ENCODE results near the gene CNN3. TPM values are rescaled to one million over a fixed set of nuclear protein-coding genes. Genes with fewer than 3 reads are reported as not detected.

CNN3 gene
- total and polyA plus RNA-seq, 2 of the 4 experiments (the other 2 are of a cell fraction), result 249 to 552 TPM

DNA sequence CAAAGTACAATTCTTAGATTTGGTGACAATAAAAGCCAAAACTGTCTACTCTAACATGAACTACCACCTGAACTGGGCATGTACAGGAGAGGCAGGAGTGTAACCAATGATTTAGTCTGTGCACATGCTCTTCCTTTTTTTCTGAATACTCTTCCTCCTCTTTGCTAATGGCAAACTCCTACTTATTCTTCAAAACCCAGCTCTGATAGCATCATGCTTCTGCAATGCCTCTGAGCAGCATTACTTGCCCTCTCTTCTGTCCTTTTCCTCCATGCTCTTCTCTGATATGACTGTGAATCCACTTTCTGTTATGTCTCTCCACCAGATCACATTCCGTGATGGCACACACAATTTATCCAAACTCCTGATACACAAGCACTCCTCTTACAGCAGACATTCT, 31.4 kb downstream of the CNN3 start:
- intact Hi-C loops (cut with micrococcal nuclease) (loop anchor here (5.0 kb wide), 1 partner anchor 43 kb away; no protein-coding TSS in a partner anchor), in situ Hi-C loops (cut with MboI; ENCODE audit: low sequenced_read_pairs) (no loop called here), dilution Hi-C loops (cut with HindIII; ENCODE audit: low sequenced_read_pairs, unreplicated experiment) (no loop called here)
- no peak for ATAC-seq (ENCODE audit: low read depth)
- no peak overlapping the region for H3K18ac ChIP-seq (ENCODE audit: low read depth, low read length)
- H3K27me3 ChIP-seq (ENCODE audit: control insufficient read depth, insufficient read depth, low read length), result no peaks in the 10 kb centered on the region
- peaks cover 10% of the 10 kb centered on the region for H3K4me1 ChIP-seq (ENCODE audit: control insufficient read depth, insufficient read depth, low read length)
- ChIA-PET CTCF (interaction anchor here (1.0 kb wide), 1 partner anchor 146 kb away, joined by 3 read pairs; no protein-coding TSS in a partner anchor), POLR2A (ENCODE audit: unreplicated experiment) (no interaction called here)
- 100% methylated on average over 1 of the region's 1 CpG; no CpG with 5 or more reads in 1 of the 2 experiments for WGBS, 2 experiments (ENCODE audit: extremely low coverage in 2 of 2, insufficient read length in 1 of 2)
- H3K4ac ChIP-seq (ENCODE audit: low read depth, low read length), result no peak overlapping the region
- H2BK15ac ChIP-seq (ENCODE audit: low read depth, low read length), result no peak overlapping the region
- H4K20me1 ChIP-seq (ENCODE audit: insufficient read depth, low read length), result peaks cover 14% of the 10 kb centered on the region
- no peak for DNase-seq
- no peak overlapping the region for H3K4me3 ChIP-seq (ENCODE audit: insufficient read depth, low read depth, low read length)
- no peak overlapping the region; the same call in 1 of the 2 replicates for H3K23ac ChIP-seq (ENCODE audit: low read depth, low read length)
- H2BK5ac ChIP-seq (ENCODE audit: low read depth, low read length, poor library complexity, severe bottlenecking), result no peak overlapping the region
- H2AFZ ChIP-seq (replicated peaks; ENCODE audit: low read length, poor library complexity), result no peak overlapping the region
- H3K79me1 ChIP-seq (ENCODE audit: low read depth in 1 of 2, low read length in 2 of 2), result peaks cover 28 to 52% of the 10 kb centered on the region in 2 experiments
- H3K9ac ChIP-seq (ENCODE audit: low read depth, low read length), result no peak overlapping the region
- H3K27ac ChIP-seq (ENCODE audit: insufficient read depth, low read length), result no peak overlapping the region
- TF ChIP-seq SMC3 (IDR thresholded peaks at IDR 0.05; ENCODE audit: low read depth, low read length) (no peak), MXI1 (IDR thresholded peaks at IDR 0.05; ENCODE audit: borderline replicate concordance, low read depth, low read length) (no peak), CEBPB (IDR thresholded peaks at IDR 0.05; ENCODE audit: low read depth, low read length) (no peak), MAFK (IDR thresholded peaks at IDR 0.05; ENCODE audit: low read depth, low read length) (no peak), NFE2L2 (IDR thresholded peaks at IDR 0.05; ENCODE audit: low read depth, low read length) (no peak), ELK1 (IDR thresholded peaks at IDR 0.05; ENCODE audit: borderline replicate concordance, low read depth, low read length) (no peak), POLR2A (IDR thresholded peaks at IDR 0.05; ENCODE audit: low read depth, low read length) (no peak), RAD21 (IDR thresholded peaks at IDR 0.05; ENCODE audit: low read length) (no peak), CHD1 (IDR thresholded peaks at IDR 0.05; ENCODE audit: low read depth, low read length) (no peak), USF2 (IDR thresholded peaks at IDR 0.05; ENCODE audit: low read depth, low read length) (no peak)
- no TSS peak for BruUV-seq (replicated peaks)
- H3K9me1 ChIP-seq (ENCODE audit: insufficient read depth, low read length), result peaks cover 10% of the 10 kb centered on the region; the same call in 1 of the 2 replicates
- no peak overlapping the region for H3K4me2 ChIP-seq (ENCODE audit: low read depth, low read length)
- no peak overlapping the region for H2AK9ac ChIP-seq (replicated peaks; ENCODE audit: low read depth, low read length, poor library complexity)
- no peak overlapping the region for H4K91ac ChIP-seq (ENCODE audit: insufficient read depth, low read depth, low read length)
- H2AK5ac ChIP-seq (ENCODE audit: low read depth, low read length), result no peak overlapping the region
- no peak overlapping the region for H3K14ac ChIP-seq (replicated peaks; ENCODE audit: low read depth, low read length)
- H2BK20ac ChIP-seq (ENCODE audit: low read depth, low read length), result no peak overlapping the region
- H3K9me3 ChIP-seq (ENCODE audit: control insufficient read depth, insufficient read depth, low read length), result no peaks in the 10 kb centered on the region
- H4K8ac ChIP-seq (ENCODE audit: low read depth in 2 of 2, low read length in 2 of 2), result no peak overlapping the region
- no peak overlapping the region for H3K56ac ChIP-seq (ENCODE audit: extremely low read depth, insufficient read depth, low read length)
- H4K5ac ChIP-seq (ENCODE audit: low read depth, low read length), result no peak overlapping the region
- peaks cover 28% of the 10 kb centered on the region for H3K36me3 ChIP-seq (ENCODE audit: control insufficient read depth, insufficient read depth, low read length)
- no peak overlapping the region for H2BK120ac ChIP-seq (ENCODE audit: low read depth, low read length)

All from IMR-90 (cell line).